ENCODE measurements around the gene COA6. TPM values are rescaled to one million over a fixed set of nuclear protein-coding genes. Genes with fewer than 3 reads are reported as not detected.

COA6 gene
- total and polyA plus RNA-seq, 2 donors (not counting 3 experiments of a cell fraction or from before 2014, with no cell fraction given), result 22.2 to 42.7 TPM

DNA sequence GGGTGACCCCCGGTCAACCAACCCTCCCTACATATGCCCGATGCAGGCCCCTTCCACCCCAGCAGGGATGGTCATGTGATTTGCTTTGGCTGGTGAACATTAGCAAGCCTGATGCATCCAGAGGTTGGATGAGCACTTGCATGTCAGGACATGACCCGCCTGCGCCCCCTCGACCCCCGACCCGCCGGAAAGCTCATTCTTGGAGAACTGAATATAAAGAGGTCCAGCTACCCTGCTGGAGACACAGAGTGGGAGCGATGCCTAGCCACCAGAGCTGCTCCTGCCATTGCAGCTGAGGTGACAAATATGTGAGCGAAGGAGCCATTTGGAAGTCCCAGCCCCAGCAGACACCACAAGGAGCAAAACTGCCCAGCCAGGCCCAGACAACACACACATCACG lies 39.6 kb downstream of the COA6 start:
- H3K4me2 ChIP-seq (ENCODE audit: insufficient read depth, low read length), result no peak overlapping the region
- BruUV-seq (replicated peaks), result no TSS peak
- dilution Hi-C loops (cut with MboI; ENCODE audit: extremely low pct_ligation_motif_present, low sequenced_read_pairs), result no loop called here
- no peak overlapping the region for H3K4me3 ChIP-seq (replicated peaks in 1 of 3; ENCODE audit: insufficient read depth in 1 of 3, low read depth in 1 of 3, low read length in 3 of 3)
- intact Hi-C loops (cut with micrococcal nuclease), result no loop called here
- TF ChIP-seq, protein P1, sequence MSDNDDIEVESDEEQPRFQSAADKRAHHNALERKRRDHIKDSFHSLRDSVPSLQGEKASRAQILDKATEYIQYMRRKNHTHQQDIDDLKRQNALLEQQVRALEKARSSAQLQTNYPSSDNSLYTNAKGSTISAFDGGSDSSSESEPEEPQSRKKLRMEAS (IDR thresholded peaks at IDR 0.05; ENCODE audit: insufficient read depth, insufficient read length), result no peak
- no peak for TF ChIP-seq JUN (IDR thresholded peaks at IDR 0.05; ENCODE audit: borderline replicate concordance, insufficient read depth, insufficient read length, low read depth)
- TF ChIP-seq POLR2A (IDR thresholded peaks at IDR 0.05; ENCODE audit: low read depth, low read length), result no peak
- no peak for TF ChIP-seq GATA2 (IDR thresholded peaks at IDR 0.05; ENCODE audit: insufficient read depth, insufficient read length, low read depth, low read length)
- FAIRE-seq, result no peak
- no peaks in the 10 kb centered on the region for H3K79me2 ChIP-seq (ENCODE audit: control insufficient read depth, insufficient read depth, low read length)
- H3K9me3 ChIP-seq (replicated peaks; ENCODE audit: control insufficient read depth, insufficient read depth, low read length), result no peaks in the 10 kb centered on the region
- H3K36me3 ChIP-seq (ENCODE audit: control insufficient read depth in 2 of 2, extremely low read depth in 1 of 2, insufficient read depth in 2 of 2, low read length in 2 of 2), result peaks cover 0 to 2% of the 10 kb centered on the region in 2 experiments
- no peak overlapping the region for H3K27ac ChIP-seq (ENCODE audit: insufficient read depth, low read depth, low read length)
- H3K27me3 ChIP-seq (ENCODE audit: control insufficient read depth in 2 of 2, insufficient read depth in 2 of 2, low read length in 2 of 2), result no peaks in the 10 kb centered on the region
- H3K9me1 ChIP-seq (replicated peaks; ENCODE audit: control insufficient read depth, extremely low read depth, insufficient read depth, low read length), result no peaks in the 10 kb centered on the region
- ChIA-PET POLR2A (no interaction called here), CTCF (no interaction called here)
- no peaks in the 10 kb centered on the region for H4K20me1 ChIP-seq (replicated peaks; ENCODE audit: control insufficient read depth, extremely low read depth, insufficient read depth, low read length)
- H3K9ac ChIP-seq (replicated peaks; ENCODE audit: extremely low read depth, insufficient read depth, low read length), result no peak overlapping the region
- no peak overlapping the region for H2AFZ ChIP-seq (ENCODE audit: low read depth, low read length)
- no peaks in the 10 kb centered on the region for H3K4me1 ChIP-seq (ENCODE audit: control insufficient read depth, extremely low read depth, insufficient read depth, low read length)
- no peak for DNase-seq (ENCODE audit: low read depth, low spot score)

DNA sequence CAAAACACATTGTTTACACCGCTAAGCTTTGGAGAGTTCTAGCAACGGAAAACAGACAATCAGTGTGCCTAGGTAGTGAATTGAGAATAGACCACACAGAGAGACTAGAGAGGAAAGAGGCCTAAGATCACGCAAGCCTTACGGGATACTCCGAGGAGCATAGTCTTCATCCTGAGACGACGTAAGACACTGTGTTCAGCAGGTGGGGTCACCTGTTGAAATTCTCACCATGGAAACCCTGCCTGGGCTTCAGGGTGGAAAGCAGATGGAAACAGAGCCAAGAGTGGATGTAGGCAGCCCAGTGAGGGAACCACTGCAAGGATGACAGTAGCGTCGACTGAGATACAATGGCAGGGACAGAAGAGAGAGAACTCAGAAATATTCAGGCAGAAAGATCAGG lies 40.2 kb downstream of the COA6 start:
- ChIA-PET CTCF (interaction anchor here (1.4 kb wide), 1 partner anchor 103 kb away, joined by 3 read pairs; no protein-coding TSS in a partner anchor), POLR2A (no interaction called here)
- H3K4me1 ChIP-seq (ENCODE audit: control insufficient read depth, extremely low read depth, insufficient read depth, low read length), result no peaks in the 10 kb centered on the region
- H3K9ac ChIP-seq (replicated peaks; ENCODE audit: extremely low read depth, insufficient read depth, low read length), result no peak overlapping the region
- no peak overlapping the region for H3K27ac ChIP-seq (ENCODE audit: insufficient read depth, low read depth, low read length)
- TF ChIP-seq, protein P1 (IDR thresholded peaks at IDR 0.05; ENCODE audit: insufficient read depth, insufficient read length), result no peak
- no peak for TF ChIP-seq POLR2A (IDR thresholded peaks at IDR 0.05; ENCODE audit: low read depth, low read length)
- TF ChIP-seq MYC (IDR thresholded peaks at IDR 0.05; ENCODE audit: low read depth, low read length), result no peak
- TF ChIP-seq FOS (IDR thresholded peaks at IDR 0.05; ENCODE audit: borderline replicate concordance, insufficient read depth, low read length), result no peak
- no peak for TF ChIP-seq CTCF (IDR thresholded peaks at IDR 0.05; ENCODE audit: extremely low read depth in 1 of 2, insufficient read depth in 1 of 2, low read depth in 1 of 2, low read length in 2 of 2)
- no peak for TF ChIP-seq POLR2AphosphoS5 (IDR thresholded peaks at IDR 0.05; ENCODE audit: insufficient read depth, low read depth, low read length)
- TF ChIP-seq JUN (IDR thresholded peaks at IDR 0.05; ENCODE audit: borderline replicate concordance, insufficient read depth, insufficient read length, low read depth), result no peak
- TF ChIP-seq EZH2 (IDR thresholded peaks at IDR 0.05; ENCODE audit: borderline replicate concordance, low read depth, low read length, severe bottlenecking), result no peak
- no peak for TF ChIP-seq GATA2 (IDR thresholded peaks at IDR 0.05; ENCODE audit: insufficient read depth, insufficient read length, low read depth, low read length)
- intact Hi-C loops (cut with micrococcal nuclease) (no loop called here), dilution Hi-C loops (cut with MboI; ENCODE audit: extremely low pct_ligation_motif_present, low sequenced_read_pairs) (no loop called here)
- H3K9me1 ChIP-seq (replicated peaks; ENCODE audit: control insufficient read depth, extremely low read depth, insufficient read depth, low read length), result no peaks in the 10 kb centered on the region
- DNase-seq (ENCODE audit: low read depth, low spot score), result no peak
- BruUV-seq (replicated peaks), result no TSS peak
- H3K79me2 ChIP-seq (ENCODE audit: control insufficient read depth, insufficient read depth, low read length), result no peaks in the 10 kb centered on the region
- H3K4me3 ChIP-seq (replicated peaks in 1 of 3; ENCODE audit: insufficient read depth in 1 of 3, low read depth in 1 of 3, low read length in 3 of 3), result no peak overlapping the region
- no peaks in the 10 kb centered on the region for H3K9me3 ChIP-seq (replicated peaks; ENCODE audit: control insufficient read depth, insufficient read depth, low read length)
- H4K20me1 ChIP-seq (replicated peaks; ENCODE audit: control insufficient read depth, extremely low read depth, insufficient read depth, low read length), result no peaks in the 10 kb centered on the region
- H2AFZ ChIP-seq (ENCODE audit: low read depth, low read length), result no peak overlapping the region
- no peak overlapping the region for H3K4me2 ChIP-seq (ENCODE audit: insufficient read depth, low read length)
- H3K36me3 ChIP-seq (ENCODE audit: control insufficient read depth in 2 of 2, extremely low read depth in 1 of 2, insufficient read depth in 2 of 2, low read length in 2 of 2), result peaks cover 0 to 2% of the 10 kb centered on the region in 2 experiments
- H3K27me3 ChIP-seq (ENCODE audit: control insufficient read depth in 2 of 2, insufficient read depth in 2 of 2, low read length in 2 of 2), result no peaks in the 10 kb centered on the region
- no peak for FAIRE-seq
